GM12878 (cell line): ENCODE results near the gene SPTBN1. TPM values are rescaled to one million over a fixed set of nuclear protein-coding genes. Genes with fewer than 3 reads are reported as not detected.

Source experiments
- ATAC-seq: fragments of 200-7000 bp; cut with Tn5 transposase; 3 replicates; pipeline ENCODE4 v1.9.1; 2020; ENCODE audit warnings: mild to moderate bottlenecking, moderate library complexity
- BruUV-seq: library from RNA; stranded (reverse); fragments of 400-500 nt; replicated peaks from 2 replicates; lab custom pipeline; 2021; lab: Mats Ljungman, UMichigan
- CTCF ChIA-PET: fragments of 300-600 bp; sonication (Branson Sonifier 250); formaldehyde crosslinking; extraction: SDS; loops from one replicate; lab custom pipeline; 2021; ENCODE audit warnings: inconsistent platforms; lab: Yijun Ruan, JAX
- POLR2A ChIA-PET: fragments of 350-600 bp; formaldehyde crosslinking; extraction: SDS; loops from one replicate; lab custom pipeline; 2021; ENCODE audit warnings: inconsistent platforms; lab: Charles Lee
- RAD21 ChIA-PET: fragments of 300-600 bp; sonication (Branson Sonifier 250); formaldehyde crosslinking; loops from one replicate; lab custom pipeline; 2023; ENCODE audit warnings: antibody characterized with exemption; ENCODE audit not compliant: unreplicated experiment; lab: Charles Lee
- SMC1A ChIA-PET: fragments of 300-600 bp; sonication (Branson Sonifier 250); formaldehyde crosslinking; loops from one replicate; lab custom pipeline; 2023; ENCODE audit not compliant: unreplicated experiment, uncharacterized antibody; lab: Charles Lee
- DNase-seq: peaks from one replicate; pipeline ENCODE4 v3.0.0-alpha.2; 2011; ENCODE audit warnings: low read depth, low spot score
- FAIRE-seq: peaks from 3 replicates; lab custom pipeline; 2011; peaks lifted over from hg19 to GRCh38; lab: Jason Lieb, UNC
- H2AFZ ChIP-seq: 2 replicates; pipeline ENCODE4 v1.6.0; 2011; ENCODE audit warnings: low read depth, low read length, control low read depth; ENCODE audit not compliant: control insufficient read depth
- H3K27ac ChIP-seq: 2 replicates; pipeline ENCODE4 v1.5.1; 2011; ENCODE audit warnings: control low read depth; ENCODE audit not compliant: control insufficient read depth, insufficient read depth
- H3K27me3 ChIP-seq, 2 experiments: replicated peaks in 1 of 2; 2 replicates each; pipeline versions ENCODE4 v1.6.0 to v1.6.1; 2011; ENCODE audit warnings: low read length in 1 of 2; ENCODE audit not compliant: control insufficient read depth in 2 of 2, insufficient read depth in 2 of 2
- H3K36me3 ChIP-seq, 2 experiments: 2 replicates each; pipeline ENCODE4 v1.5.1; 2011; ENCODE audit warnings: low read length in 1 of 2; ENCODE audit not compliant: control insufficient read depth in 2 of 2, insufficient read depth in 2 of 2
- H3K4me1 ChIP-seq: 2 replicates; pipeline ENCODE4 v1.6.1; 2011; ENCODE audit warnings: mild to moderate bottlenecking, low read length, moderate library complexity, mixed read lengths; ENCODE audit not compliant: control insufficient read depth, insufficient read depth
- H3K4me2 ChIP-seq: 2 replicates; pipeline ENCODE4 v1.6.0; 2011; ENCODE audit warnings: control low read depth; ENCODE audit not compliant: control insufficient read depth, insufficient read depth
- H3K4me3 ChIP-seq: fragments of 200-600 bp; sonication (generic); 2 replicates; pipeline ENCODE4 v1.5.1; 2016
- H3K79me2 ChIP-seq: 2 replicates; pipeline ENCODE4 v1.6.0; 2011; ENCODE audit warnings: low read length; ENCODE audit not compliant: control insufficient read depth, insufficient read depth
- H3K9ac ChIP-seq: 2 replicates; pipeline ENCODE4 v1.8.0; 2011; ENCODE audit warnings: low read length, control low read depth, mixed read lengths; ENCODE audit not compliant: control insufficient read depth, insufficient read depth
- H3K9me3 ChIP-seq: replicated peaks from 3 replicates; pipeline ENCODE4 v1.5.1; 2011; ENCODE audit warnings: mild to moderate bottlenecking, low read length; ENCODE audit not compliant: control insufficient read depth, insufficient read depth
- H4K20me1 ChIP-seq: 2 replicates; pipeline ENCODE4 v1.6.0; 2011; ENCODE audit not compliant: control insufficient read depth, insufficient read depth
- BACH1 ChIP-seq: fragments of 450-650 bp; IDR thresholded peaks from 2 replicates; pipeline ENCODE4 v1.6.1; 2017; ENCODE audit warnings: mild to moderate bottlenecking, borderline replicate concordance
- CEBPB ChIP-seq, 2 experiments: fragments of 150-350 bp in 1 of 2; IDR thresholded peaks; 2 replicates each; pipeline ENCODE4 v1.6.1; 2012 to 2014; ENCODE audit warnings: low read depth in 2 of 2, low read length in 2 of 2, borderline replicate concordance in 1 of 2, inconsistent platforms in 1 of 2
- CHD2 ChIP-seq: IDR thresholded peaks from 2 replicates; pipeline ENCODE4 v1.6.1; 2011; ENCODE audit warnings: low read depth, low read length, improper control_type of control experiment, borderline replicate concordance
- CTCF ChIP-seq, 3 experiments: IDR thresholded peaks in 2 of 3; conservative IDR thresholded peaks in 1 of 3; 2 replicates each; pipeline ENCODE4 v1.5.1; 2011; ENCODE audit warnings: low read depth in 3 of 3, low read length in 3 of 3, mild to moderate bottlenecking in 3 of 3, control low read depth in 2 of 3, moderate library complexity in 2 of 3, inconsistent platforms in 1 of 3, mixed read lengths in 1 of 3; ENCODE audit not compliant: control insufficient read depth in 2 of 3, insufficient read depth in 1 of 3; ENCODE audit errors: extremely low read depth in 1 of 3
- EGR1 ChIP-seq, 2 experiments: IDR thresholded peaks; 1 replicate in 1 of 2; 2 replicates in 1 of 2; pipeline ENCODE4 v1.6.1; 2011 to 2012; ENCODE audit warnings: low read depth in 2 of 2, low read length in 2 of 2, borderline replicate concordance in 1 of 2, mild to moderate bottlenecking in 1 of 2, moderate library complexity in 1 of 2
- FOXK2 ChIP-seq: fragments of 450-650 bp; IDR thresholded peaks from 2 replicates; pipeline ENCODE4 v1.6.1; 2017; ENCODE audit warnings: mild to moderate bottlenecking, moderate library complexity
- HDAC2 ChIP-seq: fragments of 200-600 bp; sonication (generic); IDR thresholded peaks from 2 replicates; pipeline ENCODE4 v1.6.1; 2017
- NR2F1 ChIP-seq: fragments of 450-650 bp; conservative IDR thresholded peaks from 2 replicates; pipeline ENCODE4 v1.6.1; 2017; ENCODE audit warnings: mild to moderate bottlenecking
- POLR2AphosphoS5 ChIP-seq: IDR thresholded peaks from 2 replicates; pipeline ENCODE4 v1.6.1; 2011; ENCODE audit warnings: mild to moderate bottlenecking, low read length, inconsistent platforms
- RAD21 ChIP-seq: IDR thresholded peaks from 2 replicates; pipeline ENCODE4 v1.6.1; 2011; ENCODE audit warnings: mild to moderate bottlenecking, low read depth, low read length, moderate library complexity; ENCODE audit not compliant: insufficient read depth
- SMC3 ChIP-seq: IDR thresholded peaks from 2 replicates; pipeline ENCODE4 v1.6.1; 2011; ENCODE audit warnings: low read length, improper control_type of control experiment, borderline replicate concordance
- SRF ChIP-seq, 2 experiments: IDR thresholded peaks; 2 replicates each; pipeline ENCODE4 v1.6.1; 2011; ENCODE audit warnings: low read depth in 2 of 2, low read length in 2 of 2, mild to moderate bottlenecking in 1 of 2, moderate library complexity in 1 of 2
- SUPT20H ChIP-seq: IDR thresholded peaks from 2 replicates; pipeline ENCODE4 v1.6.1; 2011; ENCODE audit warnings: low read depth, mild to moderate bottlenecking, low read length, moderate library complexity, borderline replicate concordance; ENCODE audit not compliant: control insufficient read depth
- TBL1XR1 ChIP-seq: IDR thresholded peaks from 2 replicates; pipeline ENCODE4 v1.6.1; 2012; ENCODE audit warnings: low read depth, low read length, improper control_type of control experiment
- TCF3 ChIP-seq: IDR thresholded peaks from 2 replicates; pipeline ENCODE4 v1.6.1; 2012; ENCODE audit warnings: low read depth, mild to moderate bottlenecking, low read length, borderline replicate concordance; ENCODE audit not compliant: insufficient read depth
- WGBS: methylation state at CpG from one replicate; pipeline ENCODE4 v1.1.6; 2016; ENCODE audit warnings: low lambda C conversion rate; ENCODE audit not compliant: insufficient replicate concordance, insufficient coverage; ENCODE audit errors: missing lambda C conversion rate; 5-methylcytosine and 5-hydroxymethylcytosine counted together
- in situ Hi-C: fragments of 300-500 bp; cut with MboI; formaldehyde crosslinking; loops from 9 replicates; pipeline ENCODE4 v1.14.3; 2018; ENCODE audit warnings: mixed read lengths
- intact Hi-C: fragments of 100-400 bp; cut with micrococcal nuclease; formaldehyde crosslinking; loops from one replicate; pipeline ENCODE4 v1.14.2; 2022; ENCODE audit not compliant: unreplicated experiment
- polyA plus RNA-seq, 11 experiments: library from polyadenylated mRNA; depleted of rRNA in 4 of 11; unstranded in 6 of 11; stranded (reverse) in 5 of 11; fragments of >200 nt; fragmentation: Nextera tagmentation in 4 of 11; fragmentation: Illumina TruSeq in 1 of 11; extraction: Ambion mirVana in 4 of 11; extraction: Trizol in 1 of 11; gene quantifications; 1 replicate in 1 of 11; 2 replicates in 10 of 11; pipeline versions ENCODE4 v1.2.1 to v1.2.3, GENCODE V29; 2011 to 2016; ENCODE audit warnings: inconsistent platforms in 2 of 11, missing spikeins in 2 of 11, low read depth in 1 of 11
- total RNA-seq, 4 experiments: library from RNA; depleted of rRNA in 3 of 4; stranded (reverse); fragments of >200 nt in 3 of 4; fragmentation: Illumina TruSeq in 1 of 4; extraction: Trizol in 1 of 4; gene quantifications; 2 replicates each; pipeline versions ENCODE4 v1.2.1 to v1.2.3, GENCODE V29; 2013 to 2021
- TF ChIP-seq, protein P1 (sequence below): IDR thresholded peaks from 2 replicates; pipeline ENCODE4 v1.6.1; 2012; ENCODE audit warnings: improper control_type of control experiment, low read depth, low read length; ENCODE audit not compliant: insufficient replicate concordance

Gene SPTBN1
- total and polyA plus RNA-seq, 10 of the 15 experiments (the other 5 are each of a cell fraction or from before 2014, with no cell fraction given), result 20.6 to 154 (median 76.7) TPM

- no peaks in the 10 kb centered on the region for H3K4me1 ChIP-seq
- TF ChIP-seq TBL1XR1 (no peak), SMC3 (peak; percentile 58; the same call in 1 of the 2 replicates), RAD21 (peak; percentile 69), NR2F1 (no peak), FOXK2 (no peak), SUPT20H (no peak), POLR2AphosphoS5 (peak; percentile 67), BACH1 (no peak; the same call in 1 of the 2 replicates), CTCF (IDR thresholded peaks at IDR 0.05 in 2 of 3, conservative IDR thresholded peaks at IDR 0.05 in 1 of 3; ENCODE audit: control insufficient read depth in 2 of 3, extremely low read depth in 1 of 3, insufficient read depth in 1 of 3, low read depth in 3 of 3, low read length in 3 of 3) (peak; percentile 55 to 71 (median 71)), CHD2 (no peak), SRF (IDR thresholded peaks at IDR 0.05; ENCODE audit: low read depth in 2 of 2, low read length in 2 of 2) (no peak), CEBPB (IDR thresholded peaks at IDR 0.05; ENCODE audit: borderline replicate concordance in 1 of 2, low read depth in 2 of 2, low read length in 2 of 2) (no peak), HDAC2 (no peak), EGR1 (IDR thresholded peaks at IDR 0.05; ENCODE audit: borderline replicate concordance in 1 of 2, low read depth in 2 of 2, low read length in 2 of 2) (no peak), TCF3 (no peak)
- TF ChIP-seq, protein P1, sequence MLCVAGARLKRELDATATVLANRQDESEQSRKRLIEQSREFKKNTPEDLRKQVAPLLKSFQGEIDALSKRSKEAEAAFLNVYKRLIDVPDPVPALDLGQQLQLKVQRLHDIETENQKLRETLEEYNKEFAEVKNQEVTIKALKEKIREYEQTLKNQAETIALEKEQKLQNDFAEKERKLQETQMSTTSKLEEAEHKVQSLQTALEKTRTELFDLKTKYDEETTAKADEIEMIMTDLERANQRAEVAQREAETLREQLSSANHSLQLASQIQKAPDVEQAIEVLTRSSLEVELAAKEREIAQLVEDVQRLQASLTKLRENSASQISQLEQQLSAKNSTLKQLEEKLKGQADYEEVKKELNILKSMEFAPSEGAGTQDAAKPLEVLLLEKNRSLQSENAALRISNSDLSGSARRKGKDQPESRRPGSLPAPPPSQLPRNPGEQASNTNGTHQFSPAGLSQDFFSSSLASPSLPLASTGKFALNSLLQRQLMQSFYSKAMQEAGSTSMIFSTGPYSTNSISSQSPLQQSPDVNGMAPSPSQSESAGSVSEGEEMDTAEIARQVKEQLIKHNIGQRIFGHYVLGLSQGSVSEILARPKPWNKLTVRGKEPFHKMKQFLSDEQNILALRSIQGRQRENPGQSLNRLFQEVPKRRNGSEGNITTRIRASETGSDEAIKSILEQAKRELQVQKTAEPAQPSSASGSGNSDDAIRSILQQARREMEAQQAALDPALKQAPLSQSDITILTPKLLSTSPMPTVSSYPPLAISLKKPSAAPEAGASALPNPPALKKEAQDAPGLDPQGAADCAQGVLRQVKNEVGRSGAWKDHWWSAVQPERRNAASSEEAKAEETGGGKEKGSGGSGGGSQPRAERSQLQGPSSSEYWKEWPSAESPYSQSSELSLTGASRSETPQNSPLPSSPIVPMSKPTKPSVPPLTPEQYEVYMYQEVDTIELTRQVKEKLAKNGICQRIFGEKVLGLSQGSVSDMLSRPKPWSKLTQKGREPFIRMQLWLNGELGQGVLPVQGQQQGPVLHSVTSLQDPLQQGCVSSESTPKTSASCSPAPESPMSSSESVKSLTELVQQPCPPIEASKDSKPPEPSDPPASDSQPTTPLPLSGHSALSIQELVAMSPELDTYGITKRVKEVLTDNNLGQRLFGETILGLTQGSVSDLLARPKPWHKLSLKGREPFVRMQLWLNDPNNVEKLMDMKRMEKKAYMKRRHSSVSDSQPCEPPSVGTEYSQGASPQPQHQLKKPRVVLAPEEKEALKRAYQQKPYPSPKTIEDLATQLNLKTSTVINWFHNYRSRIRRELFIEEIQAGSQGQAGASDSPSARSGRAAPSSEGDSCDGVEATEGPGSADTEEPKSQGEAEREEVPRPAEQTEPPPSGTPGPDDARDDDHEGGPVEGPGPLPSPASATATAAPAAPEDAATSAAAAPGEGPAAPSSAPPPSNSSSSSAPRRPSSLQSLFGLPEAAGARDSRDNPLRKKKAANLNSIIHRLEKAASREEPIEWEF, result no peak
- no peak overlapping the region for H2AFZ ChIP-seq
- BruUV-seq, result no TSS peak
- ChIA-PET SMC1A (interaction anchor here (0.6 to 9.3 kb wide), 28 partner anchors 8 to 640 kb away, joined by 3 to 187 read pairs (median 5); no protein-coding TSS in a partner anchor), RAD21 (interaction anchor here (0.7 to 4.4 kb wide), 29 partner anchors 9 to 558 kb away, joined by 3 to 135 read pairs (median 4); partner anchors contain the start of gene EML6), CTCF (interaction anchor here (0.5 to 5.6 kb wide), 54 partner anchors 8 to 731 kb away, joined by 3 to 225 read pairs (median 4); partner anchors contain the start of gene EML6), POLR2A (interaction anchor here (0.8 to 1.8 kb wide), 4 partner anchors 11 to 39 kb away, joined by 3 to 6 read pairs (median 4); no protein-coding TSS in a partner anchor)
- no peak overlapping the region for H3K9ac ChIP-seq
- ATAC-seq, result peak; percentile 80
- H3K27ac ChIP-seq, result no peak overlapping the region
- H3K79me2 ChIP-seq, result no peaks in the 10 kb centered on the region
- no peaks in the 10 kb centered on the region for H3K9me3 ChIP-seq
- H3K36me3 ChIP-seq, result peaks cover 40 to 64% of the 10 kb centered on the region in 2 experiments
- no peaks in the 10 kb centered on the region for H3K27me3 ChIP-seq
- no peak for DNase-seq
- in situ Hi-C loops (no loop called here), intact Hi-C loops (loop anchor here (1.0 kb wide), 1 partner anchor 39 kb away; no protein-coding TSS in a partner anchor)
- H3K4me3 ChIP-seq, result no peak overlapping the region
- H3K4me2 ChIP-seq, result no peak overlapping the region
- FAIRE-seq, result peak; percentile 41
- WGBS, result 18% methylated on average over 3 of the region's 3 CpGs
- no peaks in the 10 kb centered on the region for H4K20me1 ChIP-seq
These were observed 209.3 kb downstream of the SPTBN1 start for GRCh38 chr2:54665436-54665856.
